ENCODE data around the gene TSPAN2.

GRCh38 chr1:115031595-115031994, 57.7 kb downstream of the TSPAN2 start:
- TF ChIP-seq RAD21 (conservative IDR thresholded peaks at IDR 0.05) (no peak), EZH2 (IDR thresholded peaks at IDR 0.05; ENCODE audit: borderline replicate concordance, insufficient read depth, low read length, poor library complexity, severe bottlenecking) (no peak), SMC3 (conservative IDR thresholded peaks at IDR 0.05; ENCODE audit: poor library complexity) (no peak), CTCF (IDR thresholded peaks at IDR 0.05; ENCODE audit: poor library complexity, severe bottlenecking) (no peak)

All from neural cell (in vitro differentiated cells).